HG03457 (cell line): ENCODE results near the gene SFPQ.
"Not testable (repeated sequence)": the region's sequence is repeated elsewhere in the genome, so short reads cannot be mapped to it uniquely, and the experiment has no call there.

ENCODE experiments used
- ATAC-seq: cut with Tn5 transposase; IDR thresholded peaks from one replicate; pipeline ENCODE4 v1.9.1; 2021; ENCODE audit warnings: moderate number of reproducible peaks; ENCODE audit not compliant: unreplicated experiment

Gene SFPQ

DNA sequence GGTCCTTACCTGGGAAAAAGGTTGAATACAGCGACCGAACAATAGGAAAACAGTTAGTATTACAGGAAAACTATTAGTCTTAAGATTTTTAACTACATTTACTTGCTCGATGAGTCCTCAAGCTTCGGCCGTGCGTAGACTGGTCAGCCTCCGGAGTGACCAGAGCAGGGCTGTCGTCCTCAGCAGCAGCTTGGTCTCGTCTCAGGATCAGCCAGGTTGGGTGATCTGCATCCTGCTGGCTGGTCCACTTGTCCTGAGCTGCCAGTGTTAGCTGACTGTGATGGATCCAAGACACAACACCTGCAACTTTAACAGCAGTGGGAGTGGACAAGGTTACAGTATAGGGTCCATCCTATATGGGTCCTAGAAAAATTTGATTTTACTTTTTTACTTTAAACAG is 50.2 kb downstream of the SFPQ start:
- not testable (repeated sequence) for ATAC-seq

DNA sequence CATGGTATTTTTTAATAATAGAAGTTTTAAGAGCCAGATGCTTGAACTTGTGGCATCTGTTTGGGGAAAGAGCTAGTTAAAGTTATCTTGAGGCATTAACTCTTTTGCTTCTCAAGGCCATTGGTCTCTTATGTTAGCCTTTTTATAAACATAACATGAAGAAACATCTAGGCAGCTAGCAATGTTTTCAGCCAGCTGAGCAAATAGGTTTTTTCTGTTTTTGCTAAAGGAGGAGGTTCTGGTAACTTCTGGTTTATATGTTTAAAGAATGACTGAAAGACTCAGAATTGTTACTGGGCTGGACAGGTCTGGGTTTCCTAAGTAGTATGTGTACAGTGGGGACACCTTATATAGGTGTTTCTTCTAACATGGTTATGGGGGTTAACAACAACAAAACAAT is 50.7 kb downstream of the SFPQ start:
- not testable (repeated sequence) for ATAC-seq

DNA sequence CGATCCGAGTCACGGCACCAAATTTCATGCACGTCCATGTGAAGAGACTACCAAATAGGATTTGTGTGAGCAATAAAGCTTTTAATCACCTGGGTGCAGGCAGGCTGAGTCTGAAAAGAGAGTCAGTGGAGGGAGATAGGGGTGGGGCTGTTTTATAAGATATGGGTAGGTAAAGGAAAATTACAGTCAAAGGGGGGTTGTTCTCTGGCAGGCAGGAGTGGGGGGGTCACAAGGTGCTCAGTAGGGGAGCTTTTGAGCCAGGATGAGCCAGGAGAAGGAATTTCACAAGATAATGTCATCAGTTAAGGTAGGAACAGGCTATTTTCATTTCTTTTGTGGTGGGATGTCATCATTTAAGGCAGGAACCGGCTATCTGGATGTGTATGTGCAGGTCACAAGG is 55.4 kb downstream of the SFPQ start:
- ATAC-seq = not testable (repeated sequence)

DNA sequence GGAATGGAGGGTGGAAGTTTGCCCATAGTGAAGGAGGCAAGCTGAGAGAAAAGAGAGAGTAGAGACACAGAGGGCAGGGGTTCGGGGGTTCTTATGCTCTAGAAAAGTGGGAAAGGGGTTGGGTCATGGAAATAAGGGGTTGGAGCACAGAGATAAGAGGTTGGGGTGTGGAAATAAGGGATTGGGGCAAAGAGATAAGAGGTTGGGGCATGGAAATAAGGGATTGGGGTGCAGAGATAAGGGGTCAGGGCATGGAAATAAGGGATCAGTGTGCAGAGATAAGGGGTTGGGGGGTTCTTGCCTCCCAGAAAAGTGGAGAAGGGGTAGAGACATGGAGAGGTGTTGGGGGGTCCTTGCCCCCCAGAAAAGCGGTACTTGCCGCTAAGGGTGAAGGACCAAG is 56.2 kb downstream of the SFPQ start:
- no peak for ATAC-seq
